Inferior parietal cortex (tissue), 1 donor: ENCODE results near the gene REP15.
A peak's percentile ranks its signal among the peaks of the same experiment; 100 is the strongest.
"Not testable (repeated sequence)": the region's sequence is repeated elsewhere in the genome, so short reads cannot be mapped to it uniquely, and the experiment has no call there.

Experiments
- DNase-seq: peaks from one replicate; pipeline ENCODE4 v3.0.0-alpha.2; 2016; ENCODE audit errors: extremely low spot score

Gene REP15

DNA sequence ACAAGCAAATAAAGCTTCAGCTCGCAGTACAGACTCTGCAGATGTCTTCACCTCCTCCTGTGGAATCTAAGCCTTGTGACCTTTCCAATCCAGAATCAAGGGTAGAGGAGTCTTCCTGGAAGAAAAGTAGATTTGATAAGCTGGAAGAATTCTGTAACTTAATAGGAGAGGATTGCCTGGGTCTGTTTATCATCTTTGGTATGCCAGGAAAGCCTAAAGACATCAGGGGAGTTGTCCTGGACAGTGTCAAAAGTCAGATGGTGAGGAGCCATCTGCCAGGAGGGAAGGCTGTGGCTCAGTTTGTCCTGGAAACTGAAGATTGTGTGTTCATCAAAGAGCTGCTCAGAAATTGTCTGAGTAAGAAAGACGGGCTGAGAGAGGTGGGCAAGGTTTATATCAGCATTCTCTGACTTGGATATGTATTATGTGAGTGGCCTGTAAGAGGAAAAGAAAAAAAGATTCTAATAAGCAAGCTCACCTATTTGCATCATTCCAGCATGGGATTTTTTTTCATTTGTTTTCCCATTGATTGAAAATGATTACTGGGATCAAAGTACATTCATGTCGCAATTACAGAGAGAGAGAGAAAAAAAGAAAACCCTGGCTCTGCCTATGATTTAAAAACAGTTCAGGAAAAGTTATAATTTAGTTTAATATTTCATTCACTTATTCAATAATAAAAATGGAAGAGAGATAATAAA is 767 bp downstream of the REP15 start:
- no peak for DNase-seq

DNA sequence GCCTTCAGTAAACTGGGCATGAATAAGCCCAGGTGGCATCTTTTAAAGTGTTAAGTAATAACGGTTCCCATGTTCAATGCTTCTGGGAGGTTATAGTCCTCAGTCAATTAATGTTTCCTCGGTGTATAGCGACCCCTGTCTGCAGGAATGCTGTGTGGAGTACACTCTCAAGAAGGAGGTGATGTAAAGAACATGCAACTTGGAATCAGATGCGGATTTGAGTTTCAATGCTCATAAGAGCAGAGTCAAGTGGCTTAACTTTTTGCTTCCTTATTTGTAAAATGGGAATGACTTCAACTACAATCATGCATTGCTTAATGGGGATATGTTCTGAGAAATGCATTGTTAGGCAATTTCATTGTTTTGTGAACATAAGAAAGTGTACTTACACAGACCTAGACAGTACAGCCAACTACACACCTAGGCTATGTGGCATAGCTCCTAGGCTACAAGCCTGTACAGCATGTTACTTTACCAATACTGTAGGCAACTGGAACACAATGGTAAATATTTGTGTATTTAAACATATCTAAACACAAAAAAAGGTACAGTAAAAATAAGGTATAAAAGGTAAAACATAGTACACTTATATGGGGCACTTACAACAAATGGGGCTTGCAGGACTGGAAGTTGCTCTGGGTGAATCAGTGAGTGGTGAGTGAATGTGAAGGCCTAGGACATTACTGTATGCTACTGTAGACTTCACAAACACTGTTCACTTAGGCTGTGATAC is 7.6 kb downstream of the REP15 start:
- peak; percentile 86 for DNase-seq

DNA sequence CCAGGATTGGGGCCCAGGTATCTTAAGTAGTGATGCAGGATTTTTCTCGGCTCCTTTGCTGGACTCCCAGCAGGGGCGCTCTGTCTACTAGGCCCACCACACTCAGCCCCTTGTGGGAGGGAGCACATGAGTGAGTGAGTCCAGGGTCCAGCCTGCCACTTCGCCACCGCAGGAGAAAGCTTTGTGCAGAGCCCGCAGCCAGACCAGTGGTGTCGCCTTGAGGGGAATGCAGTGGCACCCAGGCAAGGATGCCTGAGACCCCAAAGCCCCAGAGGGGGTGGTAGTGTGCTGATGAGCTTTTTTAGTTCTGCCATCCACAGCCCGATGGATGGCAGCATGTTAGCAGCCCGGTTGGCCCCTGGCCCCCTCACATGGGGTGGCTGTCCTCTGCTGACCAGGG is 9.0 kb downstream of the REP15 start:
- DNase-seq = no peak

DNA sequence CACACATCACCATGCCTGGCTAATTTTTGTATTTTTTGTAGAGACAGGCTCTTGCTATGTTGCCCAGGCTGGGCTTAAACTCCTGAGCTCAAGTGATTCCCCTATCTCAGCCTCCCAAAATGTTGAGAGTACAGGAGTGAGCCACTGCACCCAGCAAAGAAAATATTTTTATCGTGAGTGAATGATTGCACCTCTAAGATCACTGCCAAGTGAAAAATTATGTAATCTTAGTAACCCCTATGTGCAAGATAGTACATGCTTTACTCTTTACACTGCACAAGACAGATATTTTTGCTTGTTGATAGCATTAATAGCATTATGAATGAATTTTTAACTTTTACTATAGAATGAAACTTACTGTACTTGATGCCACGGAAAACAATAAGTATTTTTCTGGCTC is 11.0 kb downstream of the REP15 start:
- no peak for DNase-seq

DNA sequence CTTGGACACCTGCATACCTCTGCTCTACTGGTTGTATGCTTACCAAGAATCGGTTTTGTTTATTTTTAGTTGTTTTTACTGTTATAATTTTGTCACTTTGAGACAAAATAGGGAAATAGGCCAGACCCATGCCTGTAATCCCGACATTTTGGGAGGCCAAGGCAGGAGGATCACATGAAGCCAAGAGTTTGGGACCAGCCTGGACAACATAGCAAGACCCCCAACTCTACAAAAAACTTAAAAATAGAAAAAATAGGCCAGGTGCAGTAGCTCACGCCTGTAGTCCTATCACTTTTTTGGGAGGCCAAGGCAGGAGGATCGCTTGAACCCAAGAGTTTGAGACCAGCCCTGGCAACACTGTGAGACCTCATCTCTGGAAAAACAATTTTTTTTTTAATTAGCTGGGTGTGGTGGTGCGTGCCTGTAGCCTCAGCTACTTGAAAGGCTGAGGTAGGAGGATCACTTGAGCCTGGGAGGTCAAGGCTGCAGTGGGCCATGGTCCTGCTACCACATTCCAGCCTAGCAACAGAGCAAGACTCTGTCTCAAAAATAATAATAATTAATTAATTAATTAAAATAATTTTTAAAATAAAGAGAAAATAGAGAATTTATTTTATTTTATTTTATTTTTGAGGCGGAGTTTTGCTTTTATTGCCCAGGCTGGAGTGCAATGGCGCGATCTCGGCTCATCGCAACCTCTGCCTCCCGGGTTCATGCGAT is 13.1 kb downstream of the REP15 start:
- DNase-seq = no peak

DNA sequence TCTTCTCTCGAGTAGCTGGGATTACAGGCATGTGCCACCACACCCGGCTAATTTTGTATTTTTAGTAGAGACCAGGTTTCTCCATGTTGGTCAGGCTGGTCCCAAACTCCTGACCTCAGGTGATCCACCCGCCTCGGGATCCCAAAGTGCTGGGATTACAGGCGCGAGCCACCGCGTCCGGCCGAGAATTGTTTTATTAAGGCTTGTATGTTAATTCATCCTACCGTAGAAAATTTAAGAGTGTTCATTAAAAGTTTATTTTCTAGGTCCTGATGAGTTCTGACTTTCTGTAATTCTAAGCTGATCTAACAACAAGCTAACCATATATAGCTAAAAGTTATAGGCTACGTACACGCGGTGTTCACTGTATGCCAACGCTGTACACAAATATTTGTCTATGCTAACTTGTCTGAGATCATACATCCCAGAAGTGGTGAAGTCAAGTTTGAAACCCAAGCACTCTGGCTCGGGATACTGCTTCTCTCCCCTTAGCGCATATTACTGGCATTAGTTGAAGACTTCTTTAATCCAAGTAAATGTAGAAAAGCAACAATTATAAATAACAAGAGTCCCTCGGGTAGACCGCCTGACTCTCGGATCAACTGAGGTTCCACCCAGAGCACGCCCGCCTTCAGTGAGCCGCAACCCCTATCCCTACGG is 13.8 kb downstream of the REP15 start:
- DNase-seq = peak; percentile 63

DNA sequence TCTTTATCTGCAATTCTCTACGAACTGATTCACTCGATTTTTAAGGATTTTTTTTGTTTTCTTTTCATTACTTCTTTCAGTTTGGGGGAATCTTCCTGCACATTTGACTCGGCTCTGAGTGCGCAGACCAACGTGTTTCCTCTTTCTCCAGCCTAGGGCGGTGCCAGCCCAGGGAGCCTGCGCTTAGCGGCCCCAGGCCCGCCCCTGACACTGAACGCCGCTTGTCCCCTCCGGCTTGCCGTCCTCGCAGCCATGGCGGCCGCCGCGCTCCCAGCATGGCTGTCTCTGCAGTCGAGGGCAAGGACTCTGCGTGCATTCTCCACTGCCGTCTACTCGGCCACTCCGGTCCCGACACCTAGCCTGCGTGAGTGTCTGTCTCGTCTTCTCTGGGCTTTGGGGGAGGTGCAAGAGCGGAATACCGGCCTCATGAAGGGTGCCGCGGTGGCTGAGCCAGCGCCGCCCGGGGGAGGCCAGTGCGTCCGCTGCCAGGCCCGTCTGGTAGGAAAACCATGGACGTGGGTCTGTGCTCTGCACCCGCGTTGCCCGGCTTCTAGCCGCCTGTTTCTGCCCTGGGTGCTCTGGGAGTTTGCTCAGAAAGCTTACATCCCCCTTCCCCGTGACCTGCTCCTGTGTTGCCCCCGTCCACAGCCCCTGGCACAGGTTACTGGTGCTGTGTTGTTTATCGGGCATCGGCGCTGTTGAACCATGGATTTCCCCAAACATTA is 14.5 kb downstream of the REP15 start, which contains the start of gene MRPS35:
Gene MRPS35 (plus strand): TSS at position 241 of the 725 bp plus-strand sequence. CDS start 12 bp downstream, at position 253.
- DNase-seq = peak; percentile 92

DNA sequence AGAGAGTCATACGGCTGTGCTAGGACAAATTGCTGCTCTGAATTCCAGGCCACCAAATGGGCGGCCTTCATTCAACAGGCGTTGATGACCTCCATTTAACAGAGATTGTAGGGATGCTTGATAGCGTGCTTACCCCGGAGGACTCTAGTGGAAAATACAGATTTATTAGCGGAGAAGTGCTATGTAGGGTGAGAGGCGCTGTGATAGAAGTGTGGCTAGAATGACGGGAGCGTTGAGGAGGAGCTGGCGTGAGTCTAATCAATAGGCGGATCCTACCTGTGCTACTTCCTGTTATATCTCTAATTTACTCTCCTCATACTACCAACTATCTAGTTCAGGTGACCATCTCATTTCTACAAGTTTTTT is 15.1 kb downstream of the REP15 start:
- DNase-seq = no peak

DNA sequence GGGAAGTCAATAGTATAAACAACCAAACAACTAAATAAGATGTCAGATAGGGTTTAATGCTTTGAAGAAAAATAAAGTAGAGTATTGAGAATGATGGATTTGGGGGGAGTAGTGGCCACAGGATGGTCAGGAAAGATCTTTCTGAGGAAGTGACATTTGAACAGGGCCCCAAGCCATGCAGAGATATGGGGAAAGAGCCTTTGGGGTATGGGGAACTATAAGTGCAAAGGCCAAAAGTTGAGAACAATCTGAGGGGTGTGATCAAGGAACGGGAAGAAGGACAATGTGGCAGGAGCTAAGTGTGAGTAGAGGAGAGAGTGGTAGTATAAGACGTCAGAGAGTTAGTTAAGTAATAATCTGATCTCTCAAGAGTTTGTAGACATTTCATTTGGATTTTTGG is 15.7 kb downstream of the REP15 start:
- DNase-seq = no peak

DNA sequence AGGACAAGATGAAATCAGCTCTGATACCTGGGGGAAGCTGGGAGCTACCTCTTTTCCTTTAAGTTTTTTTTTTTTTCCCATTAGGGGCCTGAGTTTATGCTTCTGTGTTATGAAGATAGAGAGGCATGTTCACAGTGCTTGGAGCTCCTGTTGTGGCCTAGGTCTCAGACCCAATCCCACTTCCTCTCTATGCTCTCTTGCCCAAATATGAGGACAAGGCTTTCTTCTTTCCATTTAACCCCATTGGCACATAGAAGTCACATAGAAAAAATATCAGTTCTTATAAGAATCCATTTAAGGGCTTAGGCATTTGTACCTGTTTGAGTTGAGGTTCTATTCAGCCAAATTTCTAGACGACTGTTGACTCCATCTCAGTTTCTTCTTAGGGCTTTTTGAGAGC is 27.0 kb downstream of the REP15 start:
- no peak for DNase-seq

DNA sequence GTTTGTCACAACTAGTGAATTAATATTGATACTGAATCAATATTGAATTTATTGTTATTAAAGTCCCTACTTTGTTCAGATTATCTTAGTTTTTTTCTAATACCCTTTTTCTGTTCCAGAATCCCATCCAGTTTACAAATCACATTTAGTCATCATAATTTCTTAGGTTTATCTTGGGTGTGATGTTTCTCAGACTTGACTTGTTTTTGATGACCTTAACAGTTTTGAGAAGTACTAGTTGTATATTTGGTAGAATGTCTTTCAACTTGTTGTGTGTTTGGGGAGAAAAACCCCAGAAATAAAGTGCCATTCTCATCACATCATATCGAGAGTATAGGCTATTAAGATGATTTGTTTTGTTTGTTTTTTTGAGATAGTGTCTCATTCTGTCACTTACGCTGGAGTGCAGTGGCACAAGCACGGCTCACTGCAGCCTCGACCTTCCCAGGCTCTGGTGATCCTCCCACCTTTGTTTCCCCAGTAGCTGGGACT is 33.9 kb downstream of the REP15 start:
- DNase-seq = no peak

DNA sequence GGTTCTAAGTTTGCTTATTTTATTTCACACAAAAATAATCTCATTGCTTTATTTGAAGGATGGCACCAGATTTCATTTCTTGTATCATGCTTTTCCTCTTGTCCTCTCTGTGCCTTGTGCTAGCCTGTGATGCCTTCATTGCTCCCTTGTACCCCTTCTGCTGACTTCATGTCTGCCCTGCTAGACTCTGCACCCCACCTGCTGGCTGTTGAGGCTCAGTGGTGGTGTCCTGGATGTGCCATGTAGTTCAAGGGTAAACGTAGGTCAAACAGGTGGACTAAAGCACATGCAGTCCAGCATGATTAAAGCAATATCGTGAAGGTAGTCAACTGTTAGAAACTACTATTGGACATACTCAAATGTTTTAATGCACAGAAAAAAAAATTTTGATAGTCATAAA is 36.0 kb downstream of the REP15 start:
- DNase-seq = no peak

DNA sequence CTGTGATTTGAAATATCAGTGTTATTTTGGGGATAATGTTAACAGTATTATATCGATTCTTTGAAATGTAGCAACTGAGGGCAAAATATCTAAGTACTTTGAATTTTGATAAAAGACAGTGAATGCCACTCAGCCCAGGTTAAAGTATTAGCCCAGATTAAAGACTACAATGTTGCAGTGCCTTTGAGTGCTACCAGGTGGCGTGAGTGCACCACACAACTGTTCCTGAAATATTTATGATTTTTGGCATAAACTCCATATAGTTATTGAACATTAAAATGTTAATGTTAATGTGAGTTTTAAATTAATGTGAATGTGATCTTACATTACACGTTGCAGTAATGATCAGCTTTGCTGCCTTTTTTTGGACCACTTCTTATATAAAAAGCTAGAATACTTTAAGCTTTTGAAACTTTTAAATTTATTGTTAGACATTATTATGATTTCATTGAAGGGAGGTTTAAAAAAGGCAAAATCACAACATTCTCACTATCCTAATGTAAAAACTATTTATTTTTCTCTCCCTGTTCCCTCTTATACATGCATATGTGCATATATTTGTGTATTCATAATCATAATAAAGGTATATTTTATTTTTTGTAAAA is 36.9 kb downstream of the REP15 start:
- DNase-seq = peak; percentile 39

DNA sequence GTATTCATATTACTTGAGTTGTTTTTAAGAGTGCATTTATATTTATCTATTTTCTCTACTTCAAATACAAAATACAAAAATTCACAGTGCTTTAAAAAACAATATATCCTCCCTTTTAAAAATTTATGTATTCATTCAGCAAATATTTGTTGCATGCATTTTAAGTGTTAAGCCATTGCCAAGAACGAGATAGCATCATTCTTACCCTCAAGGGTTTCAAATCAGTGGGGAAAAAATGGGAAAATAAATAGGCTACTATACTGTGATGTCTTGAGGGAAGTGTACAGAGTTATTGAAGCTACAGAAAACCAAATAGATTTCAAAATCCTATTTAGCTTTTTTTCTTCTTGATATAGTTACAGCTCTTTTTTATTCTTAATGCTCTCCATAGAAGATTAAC is 37.5 kb downstream of the REP15 start:
- DNase-seq = no peak

DNA sequence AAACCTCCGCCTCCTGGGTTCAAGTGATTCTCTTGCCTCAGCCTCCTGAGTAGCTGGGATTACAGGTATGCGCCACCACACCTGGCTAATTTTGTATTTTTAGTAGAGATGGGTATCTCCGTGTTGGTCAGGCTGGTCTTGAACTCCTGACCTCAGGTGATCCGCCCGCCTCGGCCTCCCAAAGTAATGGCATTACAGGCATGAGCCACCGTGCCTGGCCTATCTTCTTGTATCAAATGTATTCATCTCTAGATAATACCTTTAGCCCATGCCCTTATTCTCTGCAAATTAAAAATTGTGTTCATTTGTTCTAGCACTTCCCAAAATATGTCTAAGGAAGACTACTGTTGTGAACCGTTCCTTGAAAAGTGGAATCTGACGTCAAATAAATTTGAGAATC is 38.1 kb downstream of the REP15 start:
- DNase-seq = not testable (repeated sequence)

DNA sequence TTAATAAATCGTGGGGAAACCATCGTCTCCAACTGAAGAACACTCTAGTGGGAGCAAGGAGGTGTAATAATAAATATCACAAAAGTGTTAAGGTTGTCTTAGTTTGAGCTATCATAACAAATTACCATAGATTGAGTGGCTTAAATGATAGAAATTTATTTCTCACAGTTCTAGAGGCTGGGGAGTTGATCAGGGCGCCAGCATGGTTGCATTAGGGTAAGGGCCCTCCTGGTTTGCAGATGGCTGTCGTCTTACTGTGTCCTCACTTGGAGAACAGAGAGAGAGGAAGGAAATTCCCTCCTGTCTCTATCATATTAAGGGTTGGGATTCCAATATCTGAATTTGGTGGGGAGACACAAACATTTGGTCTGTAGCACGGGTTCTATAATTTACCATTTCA is 47.4 kb downstream of the REP15 start:
- no peak for DNase-seq

DNA sequence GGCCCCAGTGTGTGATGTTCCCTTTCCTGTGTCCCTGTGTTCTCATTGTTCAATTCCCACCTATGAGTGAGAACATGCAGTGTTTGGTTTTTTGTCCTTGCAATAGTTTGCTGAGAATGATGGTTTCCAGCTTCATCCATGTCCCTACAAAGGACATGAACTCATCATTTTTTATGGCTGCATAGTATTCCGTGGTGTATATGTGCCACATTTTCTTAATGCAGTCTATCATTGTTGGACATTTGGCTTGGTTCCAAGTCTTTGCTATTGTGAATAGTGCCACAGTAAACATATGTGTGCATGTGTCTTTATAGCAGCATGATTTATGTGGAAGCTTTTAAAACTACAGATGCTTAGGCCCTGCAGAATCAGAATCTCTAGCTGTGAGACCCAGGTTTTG is 49.5 kb downstream of the REP15 start:
- not testable (repeated sequence) for DNase-seq
